ENCODE measurements around the gene VAMP3.

VAMP3 gene

GRCh38 chr1:7770997-7771822, at the start of gene VAMP3:
Gene VAMP3, plus strand, starts transcription at chr1:7771296. Its CDS starts 88 bp downstream, at chr1:7771384.
- peak; percentile 56 for DNase-seq

- DNase-seq, result no peak
These were observed 49.0 kb upstream of the VAMP3 start for GRCh38 chr1:7721940-7722669.

GRCh38 chr1:7722670-7723012, 48.5 kb upstream of the VAMP3 start:
- no peak for DNase-seq

- no peak for DNase-seq
These were observed 44.5 kb upstream of the VAMP3 start for GRCh38 chr1:7726623-7727022.

- DNase-seq, result no peak
These were observed 43.2 kb upstream of the VAMP3 start for GRCh38 chr1:7727809-7728471.

- no peak for DNase-seq
These were observed 41.3 kb upstream of the VAMP3 start for GRCh38 chr1:7729761-7730160.

GRCh38 chr1:7732331-7732730, 38.8 kb upstream of the VAMP3 start:
- DNase-seq, result no peak

- no peak for DNase-seq
These were observed 37.8 kb upstream of the VAMP3 start for GRCh38 chr1:7733276-7733675.

GRCh38 chr1:7738044-7738443, 33.1 kb upstream of the VAMP3 start:
- no peak for DNase-seq

- no peak for DNase-seq
These were observed 27.8 kb upstream of the VAMP3 start for GRCh38 chr1:7743346-7743745.

- no peak for DNase-seq
These were observed 26.2 kb upstream of the VAMP3 start for GRCh38 chr1:7744882-7745281.

GRCh38 chr1:7745783-7746182, 25.3 kb upstream of the VAMP3 start:
- DNase-seq, result no peak

- DNase-seq, result no peak
These were observed 23.5 kb upstream of the VAMP3 start for GRCh38 chr1:7747605-7748004.

- DNase-seq, result no peak
These were observed 22.0 kb upstream of the VAMP3 start for GRCh38 chr1:7749126-7749525.

GRCh38 chr1:7751174-7751573, 19.9 kb upstream of the VAMP3 start:
- DNase-seq, result no peak

GRCh38 chr1:7752512-7753417, 18.3 kb upstream of the VAMP3 start:
- DNase-seq, result no peak

- DNase-seq, result no peak
These were observed 17.5 kb upstream of the VAMP3 start for GRCh38 chr1:7753641-7754040.

GRCh38 chr1:7754234-7754633, 16.9 kb upstream of the VAMP3 start:
- DNase-seq, result no peak

- DNase-seq, result no peak
These were observed 15.6 kb upstream of the VAMP3 start for GRCh38 chr1:7755448-7755847.

GRCh38 chr1:7760245-7760644, 10.9 kb upstream of the VAMP3 start:
- no peak for DNase-seq

GRCh38 chr1:7761103-7761502, 10.0 kb upstream of the VAMP3 start:
- no peak for DNase-seq

GRCh38 chr1:7767176-7767575, 3.9 kb upstream of the VAMP3 start:
- DNase-seq, result no peak

- no peak for DNase-seq
These were observed 2.5 kb upstream of the VAMP3 start for GRCh38 chr1:7768583-7768982.
